Effector memory CD8-positive, alpha-beta T cell (primary cell): Measurements from ENCODE around the gene H2BK1.
A peak's percentile ranks its signal among the peaks of the same experiment; 100 is the strongest.

Source experiments
- ATAC-seq: fragments of 150-1000 bp; cut with Tn5 transposase; replicated peaks from 2 replicates; pipeline ENCODE4 v1.10.0; 2021; ENCODE audit warnings: mild to moderate bottlenecking, moderate library complexity
- DNase-seq, 3 experiments: peaks; one replicate each; pipeline ENCODE4 v3.0.0; 2021
- H3K27ac Mint-ChIP-seq, 2 donors: one replicate each; pipeline ENCODE4 v1.8.0; 2022; ENCODE audit warnings: mild to moderate bottlenecking in 2 of 2, mixed read lengths in 2 of 2, moderate library complexity in 2 of 2
- H3K27me3 Mint-ChIP-seq, 2 donors: one replicate each; pipeline ENCODE4 v1.8.0; 2022; ENCODE audit warnings: mixed read lengths in 2 of 2
- H3K36me3 Mint-ChIP-seq: one replicate; pipeline ENCODE4 v1.8.0; 2022; ENCODE audit warnings: mild to moderate bottlenecking, moderate library complexity, mixed read lengths; ENCODE audit not compliant: insufficient read depth
- H3K4me1 Mint-ChIP-seq, 2 donors: one replicate each; pipeline ENCODE4 v1.8.0; 2022; ENCODE audit warnings: low read depth in 2 of 2, mixed read lengths in 2 of 2
- H3K4me3 Mint-ChIP-seq, 2 donors: one replicate each; pipeline ENCODE4 v1.8.0; 2022; ENCODE audit warnings: mild to moderate bottlenecking in 2 of 2, mixed read lengths in 2 of 2, moderate library complexity in 2 of 2
- H3K9me3 Mint-ChIP-seq, 2 donors: one replicate each; pipeline ENCODE4 v1.8.0; 2022; ENCODE audit warnings: mixed read lengths in 2 of 2

The H2BK1 gene

GRCh38 chr7:151242159-151243044, 32.1 kb upstream of the H2BK1 start:
- Mint-ChIP-seq H3K36me3 (peaks cover 23% of the 10 kb centered on the region), H3K27me3 (peaks cover 16 to 17% of the 10 kb centered on the region in 2 donors), H3K9me3 (no peaks in the 10 kb centered on the region), H3K4me1 (peaks cover 12 to 27% of the 10 kb centered on the region in 2 donors), H3K27ac (peak overlapping the region; percentile 58 to 91), H3K4me3 (no peak overlapping the region)
- no peak for ATAC-seq
- DNase-seq: no peak

- H3K27ac Mint-ChIP-seq: no peak overlapping the region
- ATAC-seq (no peak), DNase-seq (no peak)
- H3K9me3 Mint-ChIP-seq: no peaks in the 10 kb centered on the region
- peaks cover 9 to 10% of the 10 kb centered on the region in 2 donors for H3K27me3 Mint-ChIP-seq
- H3K4me1 Mint-ChIP-seq: peaks cover 12 to 27% of the 10 kb centered on the region in 2 donors
- peak overlapping the region in 1 of 2 donors; percentile 35 for H3K4me3 Mint-ChIP-seq
- peaks cover 23% of the 10 kb centered on the region for H3K36me3 Mint-ChIP-seq
Observed at GRCh38 chr7:151241755-151242096, 31.4 kb upstream of the H2BK1 start.

GRCh38 chr7:151240942-151241754, 30.9 kb upstream of the H2BK1 start:
- Mint-ChIP-seq H3K27ac (peak overlapping the region in 1 of 2 donors; percentile 62), H3K27me3 (peaks cover 3 to 4% of the 10 kb centered on the region in 2 donors), H3K4me3 (peak overlapping the region in 1 of 2 donors; percentile 35), H3K9me3 (no peaks in the 10 kb centered on the region), H3K4me1 (peaks cover 12 to 26% of the 10 kb centered on the region in 2 donors), H3K36me3 (peaks cover 26% of the 10 kb centered on the region)
- ATAC-seq (no peak), DNase-seq (no peak)

DNA sequence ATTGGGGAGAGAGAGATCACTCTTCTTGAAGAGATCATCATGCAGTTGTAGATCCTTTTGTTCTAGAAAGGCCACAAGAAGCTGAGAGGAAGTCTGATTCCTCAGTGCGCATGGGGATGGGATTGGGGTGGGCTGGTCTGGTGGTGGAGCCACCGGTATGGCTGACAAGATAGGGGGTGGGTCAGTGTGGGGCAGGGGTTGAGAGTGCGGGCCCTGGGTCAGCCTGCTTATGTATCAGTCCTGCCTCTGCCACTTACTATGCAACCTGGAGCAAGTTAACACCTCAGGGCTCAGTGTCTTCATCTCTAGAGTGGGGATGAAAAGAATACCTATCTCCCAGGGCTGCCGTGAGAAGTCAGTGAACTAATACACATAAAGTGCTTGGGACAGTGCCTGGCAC, 30.2 kb upstream of the H2BK1 start:
- H3K27ac Mint-ChIP-seq: peak overlapping the region in 1 of 2 donors; percentile 62
- peaks cover 25% of the 10 kb centered on the region for H3K36me3 Mint-ChIP-seq
- DNase-seq (no peak), ATAC-seq (no peak)
- no peaks in the 10 kb centered on the region for H3K9me3 Mint-ChIP-seq
- H3K4me3 Mint-ChIP-seq: no peak overlapping the region
- H3K27me3 Mint-ChIP-seq: no peaks in the 10 kb centered on the region
- peaks cover 12 to 23% of the 10 kb centered on the region in 2 donors for H3K4me1 Mint-ChIP-seq

DNA sequence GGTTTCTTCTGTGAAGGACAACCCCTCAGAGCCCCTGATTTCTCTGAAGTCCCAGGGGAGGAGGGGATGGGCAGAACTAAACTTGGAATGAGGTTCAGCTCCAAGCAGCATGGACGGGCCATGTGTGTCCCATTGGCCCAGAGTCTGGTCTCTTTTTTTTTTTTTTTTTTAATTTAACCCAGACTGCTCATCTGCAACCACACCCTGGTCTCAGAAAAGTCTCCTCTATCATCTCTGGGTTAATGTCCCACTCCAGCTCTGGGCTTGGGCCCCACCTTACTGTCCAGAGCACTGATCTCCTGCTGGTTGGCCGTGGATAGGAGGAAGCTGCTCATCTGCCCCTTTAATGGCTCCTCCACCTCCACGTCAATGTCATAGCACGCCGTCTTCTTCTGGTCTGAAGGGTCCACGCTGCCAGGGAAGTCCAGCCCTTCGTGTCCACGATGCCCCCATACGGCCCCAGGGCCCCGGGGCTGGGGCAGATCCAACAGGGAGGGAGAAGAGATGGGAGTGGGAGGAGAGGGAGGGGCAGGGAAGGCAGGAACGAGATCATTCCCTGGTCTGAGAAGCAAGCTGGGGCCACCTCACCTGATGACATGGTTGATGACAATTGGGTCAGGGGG, 29.7 kb upstream of the H2BK1 start:
- Mint-ChIP-seq H3K27me3 (no peaks in the 10 kb centered on the region), H3K4me3 (no peak overlapping the region), H3K9me3 (no peaks in the 10 kb centered on the region), H3K27ac (peak overlapping the region in 1 of 2 donors; percentile 62), H3K4me1 (peaks cover 12 to 23% of the 10 kb centered on the region in 2 donors), H3K36me3 (peaks cover 30% of the 10 kb centered on the region)
- DNase-seq (no peak), ATAC-seq (no peak)

DNA sequence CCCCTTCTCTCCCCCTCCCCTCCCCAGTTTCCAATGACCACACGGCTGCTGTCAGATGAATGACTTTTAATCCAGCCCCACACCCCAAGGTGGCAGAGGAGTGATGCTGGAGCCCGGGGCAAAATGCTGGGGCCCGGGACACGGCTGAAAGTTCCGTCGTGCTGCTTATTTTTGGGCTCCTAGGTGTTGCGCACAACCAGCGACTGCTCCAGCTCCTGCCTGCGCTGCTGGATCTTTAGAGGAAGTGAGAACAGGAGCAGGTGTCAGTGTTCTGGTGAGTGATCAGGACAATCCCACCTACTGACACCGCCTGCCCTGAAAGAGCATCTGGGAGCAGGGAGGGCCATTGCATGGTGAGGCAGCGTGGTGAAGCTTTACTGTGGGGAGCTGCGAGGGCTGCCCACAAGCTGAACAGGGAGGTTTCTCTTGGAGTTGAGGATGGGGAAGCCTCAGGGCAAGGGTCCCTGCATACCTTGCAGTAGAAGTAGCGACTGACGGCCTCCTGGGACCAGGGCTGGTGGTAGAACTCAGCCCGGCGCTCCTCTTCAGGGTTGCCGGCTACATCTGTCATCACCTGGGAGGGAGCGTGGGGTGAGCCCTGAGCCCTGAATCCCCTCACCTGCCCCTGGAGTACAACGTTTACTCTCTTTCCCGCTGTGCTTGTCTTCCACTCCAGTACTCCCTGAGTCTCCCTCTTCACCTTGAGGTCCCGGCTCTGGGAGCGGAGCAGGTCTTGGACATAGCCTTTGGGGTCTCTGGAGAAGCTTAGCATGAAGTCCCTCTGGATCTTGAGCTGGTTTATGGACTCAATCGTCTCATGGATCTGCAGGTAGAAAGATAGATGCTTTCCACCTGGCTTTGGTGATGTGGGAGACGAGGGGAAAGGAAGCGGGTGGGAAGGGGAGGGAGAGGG, 28.9 kb upstream of the H2BK1 start:
- Mint-ChIP-seq H3K9me3 (no peaks in the 10 kb centered on the region), H3K27ac (no peak overlapping the region), H3K36me3 (peaks cover 33% of the 10 kb centered on the region), H3K4me1 (peaks cover 12 to 21% of the 10 kb centered on the region in 2 donors), H3K27me3 (no peaks in the 10 kb centered on the region), H3K4me3 (no peak overlapping the region)
- no peak for DNase-seq
- no peak for ATAC-seq

- Mint-ChIP-seq H3K4me3 (no peak overlapping the region), H3K36me3 (peaks cover 33% of the 10 kb centered on the region), H3K27me3 (no peaks in the 10 kb centered on the region)
Observed at GRCh38 chr7:151238190-151238810, 28.0 kb upstream of the H2BK1 start.

GRCh38 chr7:151237244-151238189, 27.2 kb upstream of the H2BK1 start:
- DNase-seq (no peak), ATAC-seq (no peak)
- H3K9me3 Mint-ChIP-seq: no peaks in the 10 kb centered on the region
- H3K27ac Mint-ChIP-seq: no peak overlapping the region
- H3K36me3 Mint-ChIP-seq: peaks cover 37% of the 10 kb centered on the region
- peaks cover 12 to 20% of the 10 kb centered on the region in 2 donors for H3K4me1 Mint-ChIP-seq
- H3K4me3 Mint-ChIP-seq: no peak overlapping the region
- no peaks in the 10 kb centered on the region for H3K27me3 Mint-ChIP-seq

More at GRCh38 chr7:151238190-151238810, 28.0 kb upstream of the H2BK1 start:
- Mint-ChIP-seq H3K4me1 (peaks cover 11 to 20% of the 10 kb centered on the region in 2 donors), H3K9me3 (no peaks in the 10 kb centered on the region), H3K27ac (no peak overlapping the region)
- DNase-seq: no peak
- ATAC-seq: no peak

GRCh38 chr7:151236406-151236805, 26.1 kb upstream of the H2BK1 start:
- Mint-ChIP-seq H3K27ac (peak overlapping the region in 1 of 2 donors; percentile 65), H3K36me3 (peaks cover 41% of the 10 kb centered on the region), H3K9me3 (no peaks in the 10 kb centered on the region), H3K4me3 (no peak overlapping the region), H3K27me3 (no peaks in the 10 kb centered on the region), H3K4me1 (peaks cover 20 to 28% of the 10 kb centered on the region in 2 donors)
- DNase-seq (no peak), ATAC-seq (no peak)

DNA sequence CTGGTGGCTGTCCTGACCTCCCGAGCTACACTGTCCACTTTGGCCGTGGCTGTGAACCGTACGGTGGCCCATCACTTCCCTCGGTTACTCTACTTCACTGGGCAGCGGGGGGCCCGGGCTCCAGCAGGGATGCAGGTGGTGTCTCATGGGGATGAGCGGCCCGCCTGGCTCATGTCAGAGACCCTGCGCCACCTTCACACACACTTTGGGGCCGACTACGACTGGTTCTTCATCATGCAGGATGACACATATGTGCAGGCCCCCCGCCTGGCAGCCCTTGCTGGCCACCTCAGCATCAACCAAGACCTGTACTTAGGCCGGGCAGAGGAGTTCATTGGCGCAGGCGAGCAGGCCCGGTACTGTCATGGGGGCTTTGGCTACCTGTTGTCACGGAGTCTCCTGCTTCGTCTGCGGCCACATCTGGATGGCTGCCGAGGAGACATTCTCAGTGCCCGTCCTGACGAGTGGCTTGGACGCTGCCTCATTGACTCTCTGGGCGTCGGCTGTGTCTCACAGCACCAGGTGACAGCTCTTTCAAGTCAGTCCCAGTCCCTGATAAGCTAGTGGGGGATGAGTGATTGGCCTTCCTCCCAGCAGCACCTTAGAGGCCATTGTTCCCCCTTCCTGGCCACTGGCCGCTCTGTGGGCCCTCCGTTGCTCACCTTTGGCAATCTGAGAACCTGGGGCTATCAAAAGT, 25.0 kb upstream of the H2BK1 start:
- Mint-ChIP-seq H3K36me3 (peaks cover 39% of the 10 kb centered on the region), H3K9me3 (no peaks in the 10 kb centered on the region), H3K4me1 (peaks cover 20 to 28% of the 10 kb centered on the region in 2 donors), H3K27ac (no peak overlapping the region), H3K27me3 (no peaks in the 10 kb centered on the region), H3K4me3 (peak overlapping the region; percentile 19 to 25)
- no peak for ATAC-seq
- DNase-seq: no peak

- Mint-ChIP-seq H3K36me3 (peaks cover 36% of the 10 kb centered on the region), H3K4me1 (peaks cover 20 to 28% of the 10 kb centered on the region in 2 donors), H3K9me3 (no peaks in the 10 kb centered on the region), H3K4me3 (peak overlapping the region; percentile 100), H3K27ac (peak overlapping the region; percentile 97 to 98), H3K27me3 (no peaks in the 10 kb centered on the region)
- ATAC-seq: no peak
- DNase-seq: no peak
Observed at GRCh38 chr7:151233804-151234203, 23.5 kb upstream of the H2BK1 start.
